Progenitor cell of endocrine pancreas (in vitro differentiated cells): ENCODE results near the gene ECEL1. TPM values are rescaled to one million over a fixed set of nuclear protein-coding genes. Genes with fewer than 3 reads are reported as not detected.
"Not testable (repeated sequence)": the region's sequence is repeated elsewhere in the genome, so short reads cannot be mapped to it uniquely, and the experiment has no call there.

Experiments
- DNase-seq: peaks from one replicate; pipeline ENCODE4 v3.0.0; 2021; ENCODE audit warnings: low spot score; ENCODE audit not compliant: unreplicated experiment
- H3K27ac Mint-ChIP-seq: 2 replicates; pipeline ENCODE4 v1.8.0; 2021; ENCODE audit warnings: mild to moderate bottlenecking, moderate library complexity, mixed read lengths
- H3K27me3 Mint-ChIP-seq: 2 replicates; pipeline ENCODE4 v1.8.0; 2021; ENCODE audit warnings: mixed read lengths
- H3K36me3 Mint-ChIP-seq: 2 replicates; pipeline ENCODE4 v1.8.0; 2022; ENCODE audit warnings: mixed read lengths; ENCODE audit not compliant: insufficient read depth
- H3K4me1 Mint-ChIP-seq: 2 replicates; pipeline ENCODE4 v1.8.0; 2021; ENCODE audit warnings: low read depth, mixed read lengths
- H3K4me3 Mint-ChIP-seq: 2 replicates; pipeline ENCODE4 v1.8.0; 2021; ENCODE audit warnings: low read depth, mild to moderate bottlenecking, moderate library complexity, mixed read lengths
- H3K9me3 Mint-ChIP-seq: 2 replicates; pipeline ENCODE4 v1.8.0; 2021; ENCODE audit warnings: low read depth, mixed read lengths
- CTCF ChIP-seq: fragments of 200-600 bp; sonication (generic); IDR thresholded peaks from one replicate; pipeline ENCODE4 v1.5.0; 2021; ENCODE audit warnings: antibody characterized with exemption, mild to moderate bottlenecking; ENCODE audit not compliant: unreplicated experiment
- total RNA-seq: library from RNA; stranded (reverse); gene quantifications from 2 replicates; pipeline ENCODE4 v1.2.1, GENCODE V29; 2021

ECEL1 gene
- total RNA-seq, 1 donor from 2014 or later, result 2.9 TPM

- no peaks in the 10 kb centered on the region for H3K9me3 Mint-ChIP-seq
- peaks cover 17% of the 10 kb centered on the region for H3K27me3 Mint-ChIP-seq
- H3K36me3 Mint-ChIP-seq, result no peaks in the 10 kb centered on the region
- DNase-seq, result no peak
- no peaks in the 10 kb centered on the region for H3K4me1 Mint-ChIP-seq
- no peak overlapping the region for H3K4me3 Mint-ChIP-seq
- no peak overlapping the region for H3K27ac Mint-ChIP-seq
- TF ChIP-seq CTCF, result no peak
Observed at GRCh38 chr2:232441147-232441651, 46.4 kb downstream of the ECEL1 start.

- not testable (repeated sequence) for H3K36me3 Mint-ChIP-seq, H3K4me1 Mint-ChIP-seq, H3K27ac Mint-ChIP-seq, H3K4me3 Mint-ChIP-seq, H3K9me3 Mint-ChIP-seq
- peak; percentile 94 for DNase-seq
- H3K27me3 Mint-ChIP-seq, result peaks cover 17% of the 10 kb centered on the region
- TF ChIP-seq CTCF, result peak; percentile 89
Observed at GRCh38 chr2:232440220-232441018, 47.2 kb downstream of the ECEL1 start.

GRCh38 chr2:232439758-232440135, 47.9 kb downstream of the ECEL1 start:
- Mint-ChIP-seq H3K27ac (no peak overlapping the region), H3K9me3 (no peaks in the 10 kb centered on the region), H3K27me3 (peaks cover 22% of the 10 kb centered on the region), H3K4me3 (no peak overlapping the region), H3K36me3 (no peaks in the 10 kb centered on the region), H3K4me1 (no peaks in the 10 kb centered on the region)
- no peak for DNase-seq
- TF ChIP-seq CTCF, result peak; percentile 46

- Mint-ChIP-seq H3K27me3 (peaks cover 22% of the 10 kb centered on the region), H3K4me3 (no peak overlapping the region), H3K36me3 (no peaks in the 10 kb centered on the region), H3K27ac (no peak overlapping the region), H3K9me3 (no peaks in the 10 kb centered on the region), H3K4me1 (no peaks in the 10 kb centered on the region)
- no peak for DNase-seq
- TF ChIP-seq CTCF, result peak; percentile 62
Observed at GRCh38 chr2:232438951-232439757, 48.5 kb downstream of the ECEL1 start.

GRCh38 chr2:232438091-232438490, 49.5 kb downstream of the ECEL1 start:
- H3K27me3 Mint-ChIP-seq, result peaks cover 22% of the 10 kb centered on the region
- no peaks in the 10 kb centered on the region for H3K36me3 Mint-ChIP-seq
- no peak overlapping the region for H3K27ac Mint-ChIP-seq
- TF ChIP-seq CTCF, result no peak
- no peaks in the 10 kb centered on the region for H3K9me3 Mint-ChIP-seq
- no peak overlapping the region for H3K4me3 Mint-ChIP-seq
- no peak for DNase-seq
- no peaks in the 10 kb centered on the region for H3K4me1 Mint-ChIP-seq
